ENCODE measurements around the gene NRF1.

NRF1 gene

DNA sequence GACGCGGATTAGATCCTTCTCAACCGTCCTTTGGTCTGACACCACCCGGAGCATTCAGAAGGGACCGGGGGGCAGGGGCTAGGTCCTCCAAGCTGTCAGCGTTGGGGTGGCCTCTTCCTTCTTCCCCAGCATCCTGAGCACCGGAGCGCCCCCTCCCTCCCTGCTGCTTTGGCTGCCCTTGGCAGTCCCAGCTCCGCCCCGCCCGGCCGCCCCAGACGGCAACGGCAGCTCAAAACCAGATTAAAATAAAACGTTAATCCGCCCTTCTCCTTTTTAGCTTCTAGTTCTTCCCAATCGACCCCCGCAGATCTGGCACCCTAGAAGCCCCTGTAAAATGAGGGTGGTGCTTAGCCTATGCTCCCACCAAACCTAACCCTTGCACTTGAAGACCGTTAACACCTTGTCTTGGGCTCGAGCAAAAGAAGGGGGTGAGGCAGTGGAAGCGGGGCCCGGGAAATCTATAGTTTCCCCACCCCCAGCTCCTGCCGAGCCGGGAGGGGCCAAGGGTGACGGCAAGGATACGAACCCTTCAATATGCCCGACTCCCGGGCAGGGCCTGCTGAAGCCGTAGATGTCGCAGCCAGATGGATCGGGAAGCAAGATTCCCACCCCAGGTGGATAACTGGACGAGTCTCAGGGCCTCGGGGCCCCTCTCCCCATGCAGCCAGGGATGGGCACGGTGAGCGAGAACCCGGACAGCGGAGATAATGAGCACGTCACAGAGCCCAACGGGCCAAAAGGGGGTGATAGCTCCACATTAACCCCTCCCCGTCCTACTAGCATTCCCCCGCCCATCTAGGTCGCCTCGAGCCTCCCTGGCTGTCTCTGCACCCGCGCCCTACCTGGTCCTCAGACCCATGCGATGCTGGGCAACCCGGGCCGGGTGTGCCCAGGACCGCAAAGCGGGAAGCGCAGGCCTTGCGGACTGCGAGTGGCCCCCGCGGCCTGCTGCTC is 169.7 kb downstream of the NRF1 start:
- no CpG with 5 or more reads among the region's 55 CpGs for WGBS (ENCODE audit: insufficient coverage, insufficient read length)
- DNase-seq (ENCODE audit: low read depth, low spot score) = no peak
- Histone ChIP-seq H3K4me3 (ENCODE audit: low read length) (peak overlapping the region; percentile 89; the same call in 1 of the 2 replicates), H3K27me3 (ENCODE audit: control insufficient read depth, insufficient read depth, low read length) (peaks cover 62% of the 10 kb centered on the region), H3K27ac (ENCODE audit: low read length) (no peak overlapping the region), H3K36me3 (ENCODE audit: control insufficient read depth, insufficient read depth, low read length) (no peaks in the 10 kb centered on the region), H3K4me1 (ENCODE audit: control insufficient read depth, insufficient read depth, low read length) (peaks cover 29% of the 10 kb centered on the region), H3K9me3 (ENCODE audit: control insufficient read depth, insufficient read depth, low read length) (no peaks in the 10 kb centered on the region)

DNA sequence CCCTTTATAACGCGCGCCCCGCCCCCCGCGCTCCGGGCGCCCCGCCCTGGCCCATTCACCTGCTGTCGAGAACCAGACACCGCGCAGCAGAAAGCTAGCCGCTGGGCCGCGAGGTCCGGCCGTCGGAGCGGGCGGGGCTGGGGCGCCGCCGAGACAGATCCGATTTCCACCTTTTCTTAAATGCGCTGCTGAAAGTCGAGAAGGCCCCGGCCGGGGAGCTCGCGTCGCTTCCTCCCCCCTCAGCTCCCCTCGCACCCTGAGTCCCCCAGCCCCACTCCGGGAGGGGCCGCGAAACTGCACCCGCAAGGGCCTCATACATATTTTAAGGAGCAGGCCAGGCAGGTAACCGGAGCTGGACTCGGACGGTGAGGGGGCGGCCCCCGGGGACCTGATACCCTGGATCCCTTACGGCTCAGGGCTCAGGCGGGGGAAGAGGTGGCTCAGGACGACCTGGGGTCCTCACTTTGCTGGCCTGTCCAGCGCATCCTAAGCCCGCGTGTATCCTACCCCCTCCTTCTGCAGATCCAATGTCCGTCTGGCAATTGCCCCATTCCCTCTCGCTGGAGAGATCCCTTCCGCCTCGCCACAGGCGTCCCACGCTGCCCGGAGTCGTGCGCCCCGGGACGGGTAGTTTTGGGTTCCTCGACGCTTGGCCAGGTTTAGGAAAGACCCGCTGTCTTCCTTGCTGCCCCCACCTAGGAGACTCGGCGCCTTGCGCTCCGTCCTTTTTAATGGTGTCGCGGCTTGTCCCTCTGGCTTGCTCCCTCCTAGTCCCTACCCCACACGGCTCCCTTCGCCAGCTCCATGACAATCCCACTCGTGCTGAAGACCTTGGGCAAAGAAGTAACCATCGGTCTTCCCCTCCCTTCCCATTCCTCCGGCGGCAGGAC is 170.7 kb downstream of the NRF1 start:
- H3K4me1 ChIP-seq (ENCODE audit: control insufficient read depth, insufficient read depth, low read length) = peaks cover 28% of the 10 kb centered on the region
- H3K9me3 ChIP-seq (ENCODE audit: control insufficient read depth, insufficient read depth, low read length) = no peaks in the 10 kb centered on the region
- no peak overlapping the region for H3K27ac ChIP-seq (ENCODE audit: low read length)
- WGBS (ENCODE audit: insufficient coverage, insufficient read length) = no CpG with 5 or more reads among the region's 73 CpGs
- DNase-seq (ENCODE audit: low read depth, low spot score) = no peak
- H3K4me3 ChIP-seq (ENCODE audit: low read length) = peak overlapping the region; percentile 89; the same call in 1 of the 2 replicates
- no peaks in the 10 kb centered on the region for H3K36me3 ChIP-seq (ENCODE audit: control insufficient read depth, insufficient read depth, low read length)
- H3K27me3 ChIP-seq (ENCODE audit: control insufficient read depth, insufficient read depth, low read length) = peaks cover 70% of the 10 kb centered on the region

DNA sequence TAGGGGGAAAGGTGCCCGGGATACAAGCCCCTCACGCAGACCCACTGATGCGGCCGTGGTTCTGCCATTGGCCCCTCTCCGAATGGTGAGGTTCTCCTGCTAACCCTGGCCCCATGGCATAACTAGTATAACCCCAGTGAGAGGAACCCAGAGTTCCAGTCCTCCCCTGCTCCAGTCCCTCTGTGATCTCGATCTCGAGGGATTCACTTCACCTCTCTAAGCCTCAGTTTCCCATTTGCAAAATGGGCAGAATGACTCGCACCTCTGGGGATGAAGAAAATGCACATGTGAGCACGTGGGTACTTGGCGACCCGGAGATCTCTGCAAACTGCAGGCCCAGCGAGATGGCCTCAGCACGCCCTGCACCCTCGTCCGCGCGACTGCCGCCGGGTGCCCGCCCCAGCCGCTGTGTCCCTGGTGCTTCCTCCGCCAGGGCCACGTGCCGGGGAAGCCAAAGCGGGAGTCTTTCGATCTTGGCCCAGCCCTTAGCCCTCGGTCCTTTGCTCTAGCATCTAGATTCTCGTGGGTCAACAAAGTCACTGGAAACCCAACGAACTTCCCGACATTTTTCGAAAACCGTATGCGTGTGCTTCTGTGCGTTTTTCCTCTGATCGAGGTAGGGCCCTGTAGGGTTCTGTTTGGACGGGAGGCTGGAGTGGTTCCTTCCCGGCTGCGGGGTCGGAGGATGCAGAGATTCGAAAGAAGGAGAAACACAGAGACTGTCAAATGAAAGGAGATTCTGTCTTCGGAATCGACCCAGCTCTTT is 171.5 kb downstream of the NRF1 start:
- Histone ChIP-seq H3K9me3 (ENCODE audit: control insufficient read depth, insufficient read depth, low read length) (no peaks in the 10 kb centered on the region), H3K36me3 (ENCODE audit: control insufficient read depth, insufficient read depth, low read length) (no peaks in the 10 kb centered on the region), H3K4me1 (ENCODE audit: control insufficient read depth, insufficient read depth, low read length) (peaks cover 23% of the 10 kb centered on the region), H3K4me3 (ENCODE audit: low read length) (no peak overlapping the region), H3K27ac (ENCODE audit: low read length) (no peak overlapping the region), H3K27me3 (ENCODE audit: control insufficient read depth, insufficient read depth, low read length) (peaks cover 69% of the 10 kb centered on the region)
- WGBS (ENCODE audit: insufficient coverage, insufficient read length) = no CpG with 5 or more reads among the region's 42 CpGs
- DNase-seq (ENCODE audit: low read depth, low spot score) = no peak

DNA sequence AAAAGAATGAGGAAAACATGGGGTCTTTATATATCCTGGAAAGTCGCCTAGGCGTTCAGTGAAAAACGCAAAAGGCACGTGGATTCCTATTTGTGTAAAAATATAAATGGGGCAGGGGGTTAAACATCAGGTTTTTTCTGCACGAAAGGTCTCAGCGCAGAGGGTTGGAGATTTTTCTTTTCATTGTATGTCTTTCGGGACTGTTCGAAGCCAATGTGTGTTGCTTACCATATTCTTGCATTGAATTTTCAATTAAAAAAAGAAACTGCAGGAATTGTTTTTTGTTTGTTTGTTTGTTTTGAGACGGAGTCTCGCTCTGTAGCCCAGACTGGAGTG is 172.0 kb downstream of the NRF1 start:
- Histone ChIP-seq H3K27me3 (ENCODE audit: control insufficient read depth, insufficient read depth, low read length) (peaks cover 69% of the 10 kb centered on the region), H3K36me3 (ENCODE audit: control insufficient read depth, insufficient read depth, low read length) (no peaks in the 10 kb centered on the region), H3K9me3 (ENCODE audit: control insufficient read depth, insufficient read depth, low read length) (no peaks in the 10 kb centered on the region), H3K27ac (ENCODE audit: low read length) (no peak overlapping the region), H3K4me1 (ENCODE audit: control insufficient read depth, insufficient read depth, low read length) (peaks cover 20% of the 10 kb centered on the region), H3K4me3 (ENCODE audit: low read length) (no peak overlapping the region)
- no CpG with 5 or more reads among the region's 10 CpGs for WGBS (ENCODE audit: insufficient coverage, insufficient read length)
- DNase-seq (ENCODE audit: low read depth, low spot score) = no peak

DNA sequence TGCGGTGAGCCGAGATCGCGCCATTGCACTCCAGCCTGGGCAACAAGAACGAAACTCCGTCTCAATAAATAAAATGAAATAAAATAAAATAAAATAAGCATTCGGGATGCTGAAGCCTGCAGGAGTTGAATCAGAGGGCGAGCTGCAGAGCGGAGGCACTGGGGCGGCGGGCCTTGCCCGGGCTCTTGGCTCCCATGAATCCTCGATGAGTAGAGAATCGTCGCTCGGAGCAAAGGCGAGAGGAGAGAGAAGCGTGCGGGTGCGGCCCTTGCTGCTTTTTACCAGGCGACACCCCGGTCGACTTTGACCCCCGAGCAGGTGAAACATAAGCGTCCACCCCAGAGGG is 172.9 kb downstream of the NRF1 start:
- H3K27me3 ChIP-seq (ENCODE audit: control insufficient read depth, insufficient read depth, low read length) = peaks cover 72% of the 10 kb centered on the region
- no peaks in the 10 kb centered on the region for H3K9me3 ChIP-seq (ENCODE audit: control insufficient read depth, insufficient read depth, low read length)
- DNase-seq (ENCODE audit: low read depth, low spot score) = no peak
- H3K27ac ChIP-seq (ENCODE audit: low read length) = no peak overlapping the region
- H3K4me3 ChIP-seq (ENCODE audit: low read length) = no peak overlapping the region
- H3K36me3 ChIP-seq (ENCODE audit: control insufficient read depth, insufficient read depth, low read length) = no peaks in the 10 kb centered on the region
- WGBS (ENCODE audit: insufficient coverage, insufficient read length) = no CpG with 5 or more reads among the region's 25 CpGs
- H3K4me1 ChIP-seq (ENCODE audit: control insufficient read depth, insufficient read depth, low read length) = peaks cover 18% of the 10 kb centered on the region

DNA sequence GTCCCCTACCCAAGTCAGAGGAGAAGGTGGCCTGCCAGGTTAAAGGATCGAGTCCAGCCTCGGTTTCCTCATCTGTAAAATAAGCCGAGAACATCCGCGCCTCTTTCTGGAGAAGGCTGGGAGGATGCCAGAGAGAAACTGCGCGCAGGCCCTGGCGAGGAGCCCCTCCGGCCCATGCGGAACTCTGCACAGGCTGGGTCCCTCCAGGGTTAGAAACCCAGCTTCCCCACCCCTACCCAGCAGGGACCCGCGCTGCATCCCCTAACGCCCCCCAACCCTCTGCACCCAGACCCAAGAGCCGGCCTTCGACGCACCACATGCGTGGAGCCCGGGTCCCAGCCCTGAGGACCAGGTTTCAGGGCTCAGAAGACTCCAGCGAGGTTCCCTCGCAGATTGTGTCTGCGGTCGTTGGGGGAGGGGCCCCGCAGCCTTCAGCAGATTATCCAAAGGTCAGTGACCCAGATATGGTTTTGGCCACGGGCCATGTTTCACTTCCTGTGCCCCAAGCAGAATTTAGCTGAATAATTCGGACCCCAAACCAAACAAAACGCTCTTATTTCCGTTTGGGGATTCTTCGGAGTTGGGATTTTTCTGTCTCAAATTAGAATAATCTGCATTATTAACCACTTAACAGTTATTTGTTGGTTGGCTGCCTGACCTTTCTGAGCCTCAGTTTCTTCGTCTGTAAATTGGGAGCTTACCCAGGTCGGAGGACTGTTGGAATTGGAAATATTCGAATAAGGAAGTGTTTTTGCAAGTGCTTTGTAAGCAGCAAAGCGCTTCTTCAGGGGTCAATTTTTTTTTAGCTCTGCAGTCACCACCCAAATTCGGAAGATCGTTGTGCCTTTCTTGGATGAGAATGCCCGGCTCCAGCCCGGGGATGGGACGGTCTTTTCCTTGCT is 173.5 kb downstream of the NRF1 start:
- DNase-seq (ENCODE audit: low read depth, low spot score) = no peak
- Histone ChIP-seq H3K9me3 (ENCODE audit: control insufficient read depth, insufficient read depth, low read length) (no peaks in the 10 kb centered on the region), H3K27ac (ENCODE audit: low read length) (no peak overlapping the region), H3K27me3 (ENCODE audit: control insufficient read depth, insufficient read depth, low read length) (peaks cover 74% of the 10 kb centered on the region), H3K4me1 (ENCODE audit: control insufficient read depth, insufficient read depth, low read length) (peaks cover 18% of the 10 kb centered on the region), H3K4me3 (ENCODE audit: low read length) (no peak overlapping the region; the same call in 1 of the 2 replicates), H3K36me3 (ENCODE audit: control insufficient read depth, insufficient read depth, low read length) (no peaks in the 10 kb centered on the region)
- no CpG with 5 or more reads among the region's 37 CpGs for WGBS (ENCODE audit: insufficient coverage, insufficient read length)

DNA sequence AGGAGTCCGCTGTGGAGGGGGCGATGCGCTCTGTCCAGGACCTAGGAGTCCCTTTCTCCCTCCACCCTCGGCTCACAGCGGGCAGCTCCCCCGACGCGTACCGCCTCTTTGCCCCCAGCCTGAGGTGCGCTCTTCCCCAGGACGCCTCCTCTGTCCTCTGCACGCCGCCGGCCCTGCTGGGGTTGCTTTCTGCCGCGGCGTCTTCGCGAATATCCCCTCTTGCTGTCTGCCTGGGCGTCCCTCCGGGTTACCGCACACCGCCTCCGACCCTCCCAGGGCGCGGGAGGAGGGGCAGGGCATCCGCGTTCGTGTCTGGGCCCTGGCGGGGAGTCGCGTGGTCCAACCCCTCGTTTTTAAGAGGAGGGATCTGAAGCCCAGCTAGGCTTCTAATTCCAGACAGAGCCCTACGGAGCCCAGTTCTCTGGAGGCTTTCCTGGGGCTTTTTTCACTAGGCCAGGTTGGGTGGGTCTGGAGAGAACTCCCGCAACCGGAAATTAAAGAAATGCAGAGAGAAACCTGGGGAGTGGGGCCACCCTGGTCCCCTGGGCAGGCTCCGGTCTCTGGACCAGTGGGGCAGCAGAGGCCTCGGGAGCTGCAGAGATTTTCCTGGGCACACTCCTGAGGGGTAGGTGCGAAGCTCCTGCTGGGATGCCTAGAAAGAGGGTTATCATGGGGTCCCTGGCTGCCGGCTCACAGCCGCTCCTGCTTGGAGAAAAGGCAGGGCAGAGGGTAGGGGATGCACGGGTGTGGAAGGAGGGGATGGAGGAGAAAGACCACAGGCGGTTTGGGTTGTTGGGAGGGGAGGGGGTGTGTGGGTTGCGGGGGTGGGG is 174.4 kb downstream of the NRF1 start:
- H3K4me1 ChIP-seq (ENCODE audit: control insufficient read depth, insufficient read depth, low read length) = peaks cover 18% of the 10 kb centered on the region
- no peak overlapping the region for H3K27ac ChIP-seq (ENCODE audit: low read length)
- H3K9me3 ChIP-seq (ENCODE audit: control insufficient read depth, insufficient read depth, low read length) = no peaks in the 10 kb centered on the region
- peaks cover 74% of the 10 kb centered on the region for H3K27me3 ChIP-seq (ENCODE audit: control insufficient read depth, insufficient read depth, low read length)
- no peak overlapping the region; the same call in 1 of the 2 replicates for H3K4me3 ChIP-seq (ENCODE audit: low read length)
- no peaks in the 10 kb centered on the region for H3K36me3 ChIP-seq (ENCODE audit: control insufficient read depth, insufficient read depth, low read length)
- DNase-seq (ENCODE audit: low read depth, low spot score) = no peak
- WGBS (ENCODE audit: insufficient coverage, insufficient read length) = no CpG with 5 or more reads among the region's 44 CpGs

DNA sequence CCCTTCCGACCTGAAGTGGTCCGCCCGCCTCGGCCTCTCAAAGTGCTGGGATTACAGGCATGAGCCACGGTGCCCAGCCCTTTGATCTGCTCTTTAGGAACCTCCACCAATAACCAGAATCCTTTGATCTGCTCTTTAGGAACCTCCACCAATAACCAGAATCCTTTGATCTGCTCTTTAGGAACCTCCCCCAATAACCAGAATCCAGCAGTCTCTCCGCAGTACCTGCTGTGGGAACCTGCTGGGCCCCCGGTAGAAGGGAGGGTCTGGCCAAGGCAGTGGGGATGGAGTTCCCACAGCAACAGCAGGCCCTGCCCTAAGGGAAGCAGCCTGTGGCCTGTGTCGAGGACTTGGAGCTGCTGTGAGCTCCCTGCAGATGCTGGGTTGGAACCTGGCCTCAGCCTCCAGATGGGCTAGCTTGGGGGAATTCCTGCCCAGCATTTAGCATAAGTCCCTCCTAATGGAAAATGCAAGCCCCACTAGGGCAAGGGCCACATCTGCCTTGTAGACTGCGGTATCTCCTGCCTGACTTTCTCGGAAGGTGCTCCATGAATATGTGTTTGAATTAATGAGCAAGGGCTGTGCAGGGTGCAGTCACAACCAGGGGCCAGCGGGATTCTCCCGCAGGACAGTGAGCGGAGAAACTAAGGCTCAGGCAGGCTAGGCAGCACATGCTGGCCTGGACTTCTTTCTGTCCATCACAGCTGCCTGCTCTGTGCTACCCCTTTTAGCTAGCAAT is 175.5 kb downstream of the NRF1 start:
- WGBS (ENCODE audit: insufficient coverage, insufficient read length) = no CpG with 5 or more reads among the region's 13 CpGs
- no peaks in the 10 kb centered on the region for H3K36me3 ChIP-seq (ENCODE audit: control insufficient read depth, insufficient read depth, low read length)
- H3K4me3 ChIP-seq (ENCODE audit: low read length) = no peak overlapping the region
- H3K27me3 ChIP-seq (ENCODE audit: control insufficient read depth, insufficient read depth, low read length) = peaks cover 72% of the 10 kb centered on the region
- H3K27ac ChIP-seq (ENCODE audit: low read length) = no peak overlapping the region
- no peaks in the 10 kb centered on the region for H3K9me3 ChIP-seq (ENCODE audit: control insufficient read depth, insufficient read depth, low read length)
- DNase-seq (ENCODE audit: low read depth, low spot score) = no peak
- H3K4me1 ChIP-seq (ENCODE audit: control insufficient read depth, insufficient read depth, low read length) = peaks cover 17% of the 10 kb centered on the region
